ENCODE results near the gene RIN2.

RIN2 gene

DNA sequence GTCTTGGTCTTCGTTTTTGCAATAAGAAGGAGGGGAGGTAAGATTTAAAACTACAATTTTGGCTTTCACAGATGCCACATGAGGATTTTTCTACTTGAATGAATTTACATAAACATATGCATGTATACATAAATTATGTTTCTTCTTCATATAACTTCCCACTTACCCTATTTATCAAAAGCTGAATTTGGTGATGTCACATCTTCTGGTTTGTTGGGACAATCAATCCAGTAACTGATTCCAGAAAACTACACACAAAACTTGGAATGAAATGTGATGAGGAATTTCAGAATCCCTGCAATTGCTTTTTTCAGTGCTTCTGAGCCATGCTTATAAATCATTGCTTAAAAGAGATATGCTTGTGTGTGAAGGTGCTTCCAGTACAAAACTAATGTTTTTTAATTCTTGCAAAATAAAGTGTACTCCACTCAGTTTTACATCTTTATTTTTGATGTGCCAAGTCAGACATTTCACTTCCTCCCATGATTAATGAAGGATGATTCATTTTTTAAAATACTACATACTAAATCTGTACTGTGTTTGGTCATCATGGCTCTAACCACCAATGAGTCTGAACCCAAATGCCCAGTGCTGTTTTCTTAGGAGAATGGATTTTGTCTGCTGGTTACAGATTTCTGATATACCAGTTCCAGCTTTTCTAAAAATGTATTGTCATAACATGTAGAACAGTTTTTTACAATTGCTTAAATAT lies 32.1 kb upstream of the RIN2 start:
- H3K27me3 Mint-ChIP-seq, result peaks cover 4% of the 10 kb centered on the region
- no peaks in the 10 kb centered on the region for H3K36me3 Mint-ChIP-seq (ENCODE audit: low read depth)
- H3K27ac Mint-ChIP-seq, result no peak overlapping the region
- no peaks in the 10 kb centered on the region for H3K9me3 Mint-ChIP-seq
- no peak overlapping the region for H3K4me3 Mint-ChIP-seq
- no peaks in the 10 kb centered on the region for H3K4me1 Mint-ChIP-seq (ENCODE audit: low read depth)

DNA sequence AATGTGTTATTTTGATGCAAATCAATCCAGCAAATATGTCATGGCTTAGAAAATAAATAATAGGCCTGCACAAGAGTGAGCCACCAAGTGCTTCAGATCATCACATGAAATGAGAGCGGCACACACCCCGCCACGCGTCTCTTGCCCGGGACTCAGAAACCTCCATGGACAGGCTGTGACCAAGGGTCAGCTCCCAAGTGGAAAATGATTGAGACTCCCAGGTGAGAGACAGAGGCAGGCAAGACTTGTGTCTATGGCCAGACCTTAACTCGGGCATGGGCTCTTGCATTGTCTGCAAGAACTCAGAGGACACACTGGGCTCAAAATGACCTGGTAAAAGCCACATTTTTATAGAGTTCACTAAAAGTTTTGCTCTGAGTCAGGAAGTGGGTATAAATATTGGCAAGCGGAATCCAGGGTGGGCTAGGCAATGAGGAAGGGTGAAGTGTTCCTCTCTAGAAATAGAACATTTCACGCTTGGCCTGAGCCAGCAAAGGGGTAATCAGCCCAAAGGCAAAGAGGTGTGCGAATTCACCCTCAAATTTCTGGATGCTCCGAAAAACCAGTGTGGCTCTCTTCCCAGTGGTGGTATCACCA lies 30.7 kb upstream of the RIN2 start:
- Mint-ChIP-seq H3K27me3 (peaks cover 4% of the 10 kb centered on the region), H3K4me3 (no peak overlapping the region)

DNA sequence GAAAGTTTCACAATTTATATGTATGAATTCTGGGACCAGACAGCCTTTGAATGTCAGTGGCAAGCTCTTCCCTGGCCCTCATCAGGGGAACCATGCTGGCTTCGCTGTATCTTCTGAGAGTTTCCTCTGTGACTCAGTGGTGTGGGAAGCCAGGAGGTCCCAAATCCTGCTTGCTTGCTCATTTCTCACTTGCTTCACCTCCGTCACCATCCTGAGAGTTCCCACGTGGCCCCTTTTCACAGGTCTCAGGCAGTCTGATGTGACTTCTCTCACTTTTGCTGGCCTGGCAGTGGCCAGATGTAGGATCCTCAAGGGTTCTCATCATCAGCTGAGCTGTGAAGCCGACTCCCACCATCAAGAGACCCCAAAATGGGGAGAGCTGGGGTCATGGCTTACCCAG lies 28.4 kb upstream of the RIN2 start:
- no peaks in the 10 kb centered on the region for H3K4me1 Mint-ChIP-seq (ENCODE audit: low read depth)
- H3K4me3 Mint-ChIP-seq, result no peak overlapping the region
- H3K27me3 Mint-ChIP-seq, result peaks cover 4% of the 10 kb centered on the region
- H3K27ac Mint-ChIP-seq, result no peak overlapping the region
- H3K9me3 Mint-ChIP-seq, result no peaks in the 10 kb centered on the region
- H3K36me3 Mint-ChIP-seq (ENCODE audit: low read depth), result no peaks in the 10 kb centered on the region

More for the DNA sequence above, 30.7 kb upstream of the RIN2 start:
- Mint-ChIP-seq H3K4me1 (ENCODE audit: low read depth) (no peaks in the 10 kb centered on the region), H3K27ac (no peak overlapping the region), H3K9me3 (no peaks in the 10 kb centered on the region), H3K36me3 (ENCODE audit: low read depth) (no peaks in the 10 kb centered on the region)

DNA sequence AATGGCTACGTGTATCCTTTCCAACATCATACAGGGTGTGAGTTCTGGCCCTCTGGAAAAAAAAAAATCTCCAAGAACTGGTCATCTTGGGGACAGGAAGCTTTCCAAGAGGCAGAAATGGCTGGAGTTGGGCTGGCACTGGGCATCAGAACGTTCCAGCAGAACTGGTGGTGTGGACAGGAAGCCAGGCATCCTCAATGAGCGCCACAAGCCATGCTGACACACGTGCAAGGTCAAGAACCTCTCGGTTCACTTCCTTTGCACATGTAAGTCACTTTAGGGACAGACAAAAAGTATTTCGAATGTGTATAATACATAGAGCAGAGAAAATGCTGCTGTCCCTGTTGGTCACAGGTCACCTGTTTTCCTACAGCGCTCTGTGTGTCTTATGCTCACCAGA lies 27.4 kb upstream of the RIN2 start:
- Mint-ChIP-seq H3K4me1 (ENCODE audit: low read depth) (peaks cover 3% of the 10 kb centered on the region), H3K36me3 (ENCODE audit: low read depth) (no peaks in the 10 kb centered on the region), H3K27me3 (peaks cover 4% of the 10 kb centered on the region), H3K27ac (no peak overlapping the region), H3K9me3 (no peaks in the 10 kb centered on the region), H3K4me3 (no peak overlapping the region)

DNA sequence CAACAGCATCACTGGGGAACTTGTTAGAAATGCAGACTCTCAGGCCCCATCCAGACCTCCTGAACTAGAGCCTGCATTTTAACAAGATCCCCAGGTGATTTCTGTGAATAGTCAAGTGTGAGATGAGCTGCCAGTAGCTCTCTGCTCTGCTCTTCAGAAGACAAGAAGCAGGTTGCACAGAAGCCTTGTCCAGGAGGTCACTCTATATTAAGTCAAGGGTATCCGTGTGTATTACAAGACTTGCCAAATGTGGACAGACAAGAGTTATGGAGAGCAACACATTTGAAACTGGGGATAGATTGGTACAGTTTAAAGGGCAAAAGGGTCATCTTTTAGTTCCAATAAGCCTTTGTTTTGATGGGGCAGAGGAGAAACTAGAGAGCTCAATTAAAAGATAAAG lies 23.2 kb upstream of the RIN2 start:
- no peaks in the 10 kb centered on the region for H3K9me3 Mint-ChIP-seq

DNA sequence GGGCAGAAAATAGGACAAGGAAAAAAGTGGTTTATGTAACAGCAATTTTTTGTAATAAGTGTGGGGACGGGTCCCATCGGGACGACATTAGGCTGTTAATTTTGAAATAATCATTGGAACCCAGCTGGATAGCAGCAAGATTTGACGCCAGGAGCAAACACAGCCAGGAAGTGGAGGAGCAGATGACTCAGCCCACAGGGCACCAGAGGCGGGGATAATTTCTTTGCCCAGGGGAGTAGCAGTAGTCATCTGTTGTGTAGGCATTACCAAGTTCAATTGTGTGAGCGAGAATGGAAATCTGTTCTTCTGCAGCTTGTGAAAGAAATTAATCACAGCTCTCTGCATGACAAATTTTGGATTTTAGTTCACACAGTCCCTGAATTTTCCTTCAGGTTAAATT lies 22.6 kb upstream of the RIN2 start:
- Mint-ChIP-seq H3K9me3 (no peaks in the 10 kb centered on the region), H3K4me3 (no peak overlapping the region), H3K27me3 (peaks cover 8% of the 10 kb centered on the region), H3K27ac (no peak overlapping the region), H3K4me1 (ENCODE audit: low read depth) (peaks cover 14% of the 10 kb centered on the region), H3K36me3 (ENCODE audit: low read depth) (no peaks in the 10 kb centered on the region)

More for the DNA sequence above, 23.2 kb upstream of the RIN2 start:
- H3K27me3 Mint-ChIP-seq, result peaks cover 4% of the 10 kb centered on the region
- peaks cover 14% of the 10 kb centered on the region for H3K4me1 Mint-ChIP-seq (ENCODE audit: low read depth)
- H3K27ac Mint-ChIP-seq, result no peak overlapping the region
- no peaks in the 10 kb centered on the region for H3K36me3 Mint-ChIP-seq (ENCODE audit: low read depth)
- no peak overlapping the region for H3K4me3 Mint-ChIP-seq

DNA sequence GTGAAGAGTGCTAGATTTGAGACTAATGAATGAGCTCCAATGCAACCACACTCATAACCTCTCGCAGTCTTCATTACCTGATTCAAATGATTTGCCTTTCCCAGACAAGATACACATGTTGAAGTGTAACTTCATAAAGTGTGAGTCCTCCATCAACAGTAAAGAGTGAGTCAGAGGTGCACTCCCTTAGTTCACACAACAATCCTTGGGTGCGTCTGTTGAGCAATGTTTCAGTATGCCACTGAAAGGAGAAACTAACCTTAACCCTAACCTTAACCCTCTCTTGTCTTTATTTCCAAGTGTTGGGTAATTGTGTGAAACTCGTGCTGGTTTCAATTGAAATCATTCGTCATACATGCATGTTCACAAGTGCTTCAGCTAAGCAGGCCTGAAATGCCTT lies 21.0 kb upstream of the RIN2 start:
- no peaks in the 10 kb centered on the region for H3K36me3 Mint-ChIP-seq (ENCODE audit: low read depth)
- no peaks in the 10 kb centered on the region for H3K9me3 Mint-ChIP-seq
- no peak overlapping the region for H3K27ac Mint-ChIP-seq
- peaks cover 18% of the 10 kb centered on the region for H3K27me3 Mint-ChIP-seq
- H3K4me1 Mint-ChIP-seq (ENCODE audit: low read depth), result peaks cover 14% of the 10 kb centered on the region
- H3K4me3 Mint-ChIP-seq, result no peak overlapping the region

DNA sequence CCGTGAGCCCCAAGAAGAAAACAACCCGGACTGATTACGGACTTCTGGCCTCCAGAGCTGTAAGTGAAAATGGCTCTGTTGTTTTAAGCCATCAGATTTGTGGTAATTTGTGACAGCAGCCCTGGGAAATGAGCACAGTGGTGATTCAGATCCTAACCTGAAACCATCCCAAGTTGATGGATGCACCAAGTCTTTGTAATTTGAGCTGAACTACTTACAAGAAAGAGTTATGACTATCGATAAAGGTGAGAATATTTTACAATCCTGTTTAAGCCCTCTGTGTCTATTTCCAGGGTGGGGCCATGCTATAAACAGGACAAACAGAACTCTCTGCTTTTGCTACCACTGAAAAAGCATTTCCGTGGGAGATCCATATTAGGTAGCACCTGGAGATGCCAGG lies 19.1 kb upstream of the RIN2 start:
- Mint-ChIP-seq H3K4me3 (no peak overlapping the region), H3K36me3 (ENCODE audit: low read depth) (no peaks in the 10 kb centered on the region), H3K27me3 (peaks cover 18% of the 10 kb centered on the region), H3K27ac (no peak overlapping the region), H3K4me1 (ENCODE audit: low read depth) (peaks cover 14% of the 10 kb centered on the region), H3K9me3 (no peaks in the 10 kb centered on the region)

DNA sequence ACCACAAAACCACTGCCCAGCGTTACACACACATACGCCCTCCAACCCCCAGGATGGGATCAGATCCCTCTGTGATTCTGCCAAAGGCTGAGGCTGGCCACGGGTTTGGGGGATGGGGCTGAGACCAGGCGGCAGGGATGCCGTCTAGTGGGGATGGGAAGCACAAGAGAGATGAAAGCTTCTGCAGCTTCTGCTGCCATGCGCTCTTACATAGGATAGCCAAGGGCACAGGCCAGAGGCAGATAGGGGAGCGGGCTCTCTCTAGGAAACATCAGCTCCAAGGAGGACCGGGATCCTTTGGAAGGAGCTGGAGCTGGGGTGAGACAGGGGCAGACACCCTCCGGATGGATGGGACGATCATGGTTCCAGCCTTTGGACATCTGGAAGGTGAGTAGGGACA lies 18.7 kb upstream of the RIN2 start:
- peaks cover 18% of the 10 kb centered on the region for H3K27me3 Mint-ChIP-seq
- no peaks in the 10 kb centered on the region for H3K9me3 Mint-ChIP-seq
- H3K4me3 Mint-ChIP-seq, result no peak overlapping the region
- H3K4me1 Mint-ChIP-seq (ENCODE audit: low read depth), result peaks cover 14% of the 10 kb centered on the region
- no peaks in the 10 kb centered on the region for H3K36me3 Mint-ChIP-seq (ENCODE audit: low read depth)
- no peak overlapping the region for H3K27ac Mint-ChIP-seq

DNA sequence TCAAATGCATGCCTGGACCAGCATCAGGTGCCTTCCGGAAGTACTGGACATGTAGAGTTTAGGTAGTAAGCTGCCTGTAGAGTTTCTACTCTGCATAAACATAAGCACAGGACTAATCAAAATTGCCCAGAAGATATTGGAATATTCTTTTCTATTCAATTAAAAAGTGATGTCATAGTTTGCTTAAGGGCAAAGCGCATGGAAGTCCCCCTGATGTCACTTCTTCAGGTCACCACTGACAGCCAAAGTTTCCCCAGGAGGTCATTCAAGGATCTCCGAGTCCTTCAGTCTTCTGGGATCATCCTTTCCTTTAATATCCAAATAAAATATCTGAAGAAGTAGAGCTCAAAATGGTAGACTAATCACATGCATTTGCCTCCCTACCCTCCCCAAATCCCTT lies 17.5 kb upstream of the RIN2 start:
- H3K27ac Mint-ChIP-seq, result no peak overlapping the region

DNA sequence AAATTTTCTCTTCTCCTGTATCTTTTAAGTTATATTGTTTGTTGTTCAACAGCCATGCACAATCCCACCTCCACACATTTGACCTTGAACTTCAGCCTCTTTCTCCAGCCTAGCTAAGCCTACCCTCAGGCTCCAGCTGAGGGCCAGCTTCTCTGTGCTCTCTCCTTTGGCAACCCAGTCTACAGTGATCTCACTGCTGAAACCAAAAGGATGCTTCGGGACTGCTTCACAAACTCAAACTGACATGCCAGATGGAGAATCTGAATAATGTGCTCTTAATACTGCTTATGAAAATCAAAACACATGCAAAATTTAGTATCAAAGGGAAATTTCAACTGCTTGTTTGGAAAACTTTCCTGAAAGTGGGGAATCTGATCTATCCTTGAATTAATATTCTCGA lies 16.1 kb upstream of the RIN2 start:
- H3K4me3 Mint-ChIP-seq, result no peak overlapping the region
- H3K27ac Mint-ChIP-seq, result no peak overlapping the region
- H3K9me3 Mint-ChIP-seq, result peaks cover 4% of the 10 kb centered on the region
- no peaks in the 10 kb centered on the region for H3K36me3 Mint-ChIP-seq (ENCODE audit: low read depth)
- H3K27me3 Mint-ChIP-seq, result peaks cover 21% of the 10 kb centered on the region
- H3K4me1 Mint-ChIP-seq (ENCODE audit: low read depth), result peaks cover 6% of the 10 kb centered on the region

More for the DNA sequence above, 17.5 kb upstream of the RIN2 start:
- no peaks in the 10 kb centered on the region for H3K36me3 Mint-ChIP-seq (ENCODE audit: low read depth)
- H3K4me3 Mint-ChIP-seq, result no peak overlapping the region
- peaks cover 18% of the 10 kb centered on the region for H3K27me3 Mint-ChIP-seq
- peaks cover 4% of the 10 kb centered on the region for H3K9me3 Mint-ChIP-seq
- H3K4me1 Mint-ChIP-seq (ENCODE audit: low read depth), result peaks cover 12% of the 10 kb centered on the region

DNA sequence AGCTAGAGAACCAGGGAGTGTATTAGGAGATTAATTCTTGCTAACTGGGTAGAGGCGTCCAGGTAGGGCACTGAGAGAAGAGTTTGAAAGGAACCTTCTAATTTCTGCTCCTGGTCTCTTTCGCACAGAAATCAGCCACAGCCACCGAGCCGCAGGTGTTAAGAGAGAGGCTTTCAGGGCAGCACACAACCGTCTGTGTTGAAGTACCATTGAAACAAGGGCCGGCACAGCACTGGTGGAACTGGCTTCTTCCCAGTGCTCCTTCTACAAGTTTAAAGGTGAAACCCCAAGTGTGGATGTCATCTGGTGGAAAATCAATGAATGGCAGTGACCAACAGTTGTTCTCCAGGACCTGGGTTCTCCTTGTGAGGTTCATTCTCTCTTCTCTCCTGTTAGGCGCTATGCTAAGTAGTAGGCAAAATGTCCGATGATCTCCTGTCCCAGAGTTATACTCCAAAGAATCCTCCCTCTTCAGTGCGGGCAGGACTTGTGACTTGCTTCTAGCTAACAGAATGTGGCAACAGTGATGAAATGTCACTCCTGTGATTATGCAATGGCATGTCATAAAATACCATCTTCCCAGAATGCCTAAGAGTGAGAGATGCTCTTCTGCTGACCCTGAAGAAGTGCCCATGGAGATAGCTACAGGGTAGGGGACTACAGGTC lies 15.0 kb upstream of the RIN2 start:
- Mint-ChIP-seq H3K9me3 (peaks cover 4% of the 10 kb centered on the region), H3K4me1 (ENCODE audit: low read depth) (no peaks in the 10 kb centered on the region), H3K36me3 (ENCODE audit: low read depth) (no peaks in the 10 kb centered on the region), H3K27ac (no peak overlapping the region), H3K27me3 (peaks cover 21% of the 10 kb centered on the region), H3K4me3 (no peak overlapping the region)

DNA sequence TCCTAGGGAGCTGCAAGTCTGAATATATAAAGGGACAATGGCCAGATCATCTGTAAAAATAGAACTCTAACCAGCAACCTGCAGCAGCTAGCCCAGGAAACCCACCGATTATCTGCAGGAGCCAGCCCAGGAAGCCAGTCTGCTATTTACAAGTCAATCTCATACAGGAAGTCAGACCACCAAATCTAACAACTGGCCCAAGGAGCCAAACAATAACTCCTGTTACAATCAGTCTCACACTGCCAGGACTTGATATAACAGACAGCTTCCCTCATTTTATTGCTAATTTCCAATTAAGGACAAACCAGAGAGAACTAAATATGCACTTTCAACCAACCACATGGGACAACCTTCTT lies 14.4 kb upstream of the RIN2 start:
- H3K4me1 Mint-ChIP-seq (ENCODE audit: low read depth), result no peaks in the 10 kb centered on the region
- no peaks in the 10 kb centered on the region for H3K36me3 Mint-ChIP-seq (ENCODE audit: low read depth)
- H3K4me3 Mint-ChIP-seq, result no peak overlapping the region
- no peak overlapping the region for H3K27ac Mint-ChIP-seq
- H3K27me3 Mint-ChIP-seq, result peaks cover 23% of the 10 kb centered on the region
- peaks cover 4% of the 10 kb centered on the region for H3K9me3 Mint-ChIP-seq

DNA sequence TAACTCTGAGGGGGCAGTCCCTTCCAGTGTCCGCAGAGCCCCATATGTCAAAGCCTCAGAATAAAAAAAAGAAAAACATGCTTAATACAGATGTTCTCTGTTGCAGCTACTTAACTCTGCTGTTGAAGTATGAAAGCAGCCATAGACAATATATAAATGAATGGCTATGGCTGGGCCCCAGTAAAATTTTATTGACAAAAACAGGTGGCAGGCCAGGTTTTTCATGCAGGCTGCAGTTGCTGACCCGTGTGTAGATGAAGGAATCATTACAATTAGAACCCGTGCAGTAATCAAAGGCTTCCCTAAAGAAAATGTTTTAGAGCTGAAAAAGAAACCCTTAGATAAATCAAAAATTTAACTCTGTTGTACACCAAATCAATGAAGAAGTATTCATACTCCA lies 13.0 kb upstream of the RIN2 start:
- Mint-ChIP-seq H3K27ac (no peak overlapping the region), H3K4me1 (ENCODE audit: low read depth) (no peaks in the 10 kb centered on the region), H3K36me3 (ENCODE audit: low read depth) (no peaks in the 10 kb centered on the region), H3K4me3 (no peak overlapping the region), H3K27me3 (peaks cover 19% of the 10 kb centered on the region), H3K9me3 (peaks cover 4% of the 10 kb centered on the region)

DNA sequence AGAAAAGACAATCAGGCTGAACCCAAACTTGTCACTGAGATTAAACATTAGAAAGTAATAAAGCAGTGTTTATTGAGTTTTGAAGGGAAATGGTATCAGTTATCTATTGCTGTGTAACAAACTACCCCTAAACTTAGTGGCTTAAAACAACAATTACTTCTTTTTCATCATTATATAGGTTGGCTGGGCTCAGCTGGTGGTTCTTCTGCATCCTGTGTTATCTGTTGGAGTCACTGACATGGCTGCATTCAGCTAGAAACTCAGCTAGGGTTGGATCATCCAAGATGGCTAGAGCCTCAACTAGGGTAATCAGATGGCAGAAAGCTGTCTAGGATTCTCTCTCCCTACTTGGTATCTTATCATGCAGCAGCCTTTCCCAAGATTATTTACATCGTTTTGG lies 12.5 kb upstream of the RIN2 start:
- H3K36me3 Mint-ChIP-seq (ENCODE audit: low read depth), result no peaks in the 10 kb centered on the region
- H3K4me1 Mint-ChIP-seq (ENCODE audit: low read depth), result no peaks in the 10 kb centered on the region
- peaks cover 17% of the 10 kb centered on the region for H3K27me3 Mint-ChIP-seq
- no peak overlapping the region for H3K27ac Mint-ChIP-seq
- peaks cover 4% of the 10 kb centered on the region for H3K9me3 Mint-ChIP-seq
- H3K4me3 Mint-ChIP-seq, result no peak overlapping the region

All from stimulated activated naive CD8-positive, alpha-beta T cell treated with anti-CD3 and anti-CD28 coated beads, Interleukin-15, Interleukin-2, amounts not matched to agents 100 ng/mL and 50 ng/mL, for 24 hours (primary cell).